Ishikawa (cell line): ENCODE results near the gene CRYBG2.

Experiments used
- CEBPB ChIP-seq: IDR thresholded peaks from 2 replicates; pipeline ENCODE4 v1.6.1; 2012
- CREB1 ChIP-seq: IDR thresholded peaks from 2 replicates; pipeline ENCODE4 v1.6.1; 2012; ENCODE audit warnings: low read depth
- EP300 ChIP-seq: IDR thresholded peaks from 2 replicates; pipeline ENCODE4 v1.6.1; 2012; ENCODE audit warnings: borderline replicate concordance
- FOXM1 ChIP-seq: IDR thresholded peaks from 2 replicates; pipeline ENCODE4 v1.6.1; 2012; ENCODE audit warnings: low read depth, borderline replicate concordance
- MAX ChIP-seq: IDR thresholded peaks from 2 replicates; pipeline ENCODE4 v1.6.1; 2012
- RAD21 ChIP-seq: IDR thresholded peaks from 2 replicates; pipeline ENCODE4 v1.6.1; 2012; ENCODE audit warnings: low read depth
- TAF1 ChIP-seq: IDR thresholded peaks from 2 replicates; pipeline ENCODE4 v1.6.1; 2012; ENCODE audit warnings: low read depth, mild to moderate bottlenecking
- TCF12 ChIP-seq: IDR thresholded peaks from 2 replicates; pipeline ENCODE4 v1.6.1; 2012; ENCODE audit warnings: low read depth
- TEAD4 ChIP-seq: IDR thresholded peaks from 2 replicates; pipeline ENCODE4 v1.6.1; 2012
- YY1 ChIP-seq: IDR thresholded peaks from 2 replicates; pipeline ENCODE4 v1.6.1; 2012; ENCODE audit warnings: low read depth
- ZBTB7A ChIP-seq: IDR thresholded peaks from 2 replicates; pipeline ENCODE4 v1.6.1; 2012; ENCODE audit warnings: low read depth
- TF ChIP-seq, protein P1 (sequence below): IDR thresholded peaks from 2 replicates; pipeline ENCODE4 v1.6.1; 2012; ENCODE audit warnings: low read depth, mild to moderate bottlenecking
- TF ChIP-seq, protein P2 (sequence below): IDR thresholded peaks from 2 replicates; pipeline ENCODE4 v1.6.1; 2012

GRCh38 chr1:26293911-26294463 is 59.9 kb downstream of the CRYBG2 start:
- TF ChIP-seq MAX (no peak), FOXM1 (no peak), TCF12 (no peak), CEBPB (no peak), TAF1 (no peak), CREB1 (no peak), EP300 (no peak), YY1 (no peak), ZBTB7A (no peak), RAD21 (no peak), TEAD4 (no peak)
- TF ChIP-seq, protein P1, sequence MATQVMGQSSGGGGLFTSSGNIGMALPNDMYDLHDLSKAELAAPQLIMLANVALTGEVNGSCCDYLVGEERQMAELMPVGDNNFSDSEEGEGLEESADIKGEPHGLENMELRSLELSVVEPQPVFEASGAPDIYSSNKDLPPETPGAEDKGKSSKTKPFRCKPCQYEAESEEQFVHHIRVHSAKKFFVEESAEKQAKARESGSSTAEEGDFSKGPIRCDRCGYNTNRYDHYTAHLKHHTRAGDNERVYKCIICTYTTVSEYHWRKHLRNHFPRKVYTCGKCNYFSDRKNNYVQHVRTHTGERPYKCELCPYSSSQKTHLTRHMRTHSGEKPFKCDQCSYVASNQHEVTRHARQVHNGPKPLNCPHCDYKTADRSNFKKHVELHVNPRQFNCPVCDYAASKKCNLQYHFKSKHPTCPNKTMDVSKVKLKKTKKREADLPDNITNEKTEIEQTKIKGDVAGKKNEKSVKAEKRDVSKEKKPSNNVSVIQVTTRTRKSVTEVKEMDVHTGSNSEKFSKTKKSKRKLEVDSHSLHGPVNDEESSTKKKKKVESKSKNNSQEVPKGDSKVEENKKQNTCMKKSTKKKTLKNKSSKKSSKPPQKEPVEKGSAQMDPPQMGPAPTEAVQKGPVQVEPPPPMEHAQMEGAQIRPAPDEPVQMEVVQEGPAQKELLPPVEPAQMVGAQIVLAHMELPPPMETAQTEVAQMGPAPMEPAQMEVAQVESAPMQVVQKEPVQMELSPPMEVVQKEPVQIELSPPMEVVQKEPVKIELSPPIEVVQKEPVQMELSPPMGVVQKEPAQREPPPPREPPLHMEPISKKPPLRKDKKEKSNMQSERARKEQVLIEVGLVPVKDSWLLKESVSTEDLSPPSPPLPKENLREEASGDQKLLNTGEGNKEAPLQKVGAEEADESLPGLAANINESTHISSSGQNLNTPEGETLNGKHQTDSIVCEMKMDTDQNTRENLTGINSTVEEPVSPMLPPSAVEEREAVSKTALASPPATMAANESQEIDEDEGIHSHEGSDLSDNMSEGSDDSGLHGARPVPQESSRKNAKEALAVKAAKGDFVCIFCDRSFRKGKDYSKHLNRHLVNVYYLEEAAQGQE: no peak
- TF ChIP-seq, protein P2, sequence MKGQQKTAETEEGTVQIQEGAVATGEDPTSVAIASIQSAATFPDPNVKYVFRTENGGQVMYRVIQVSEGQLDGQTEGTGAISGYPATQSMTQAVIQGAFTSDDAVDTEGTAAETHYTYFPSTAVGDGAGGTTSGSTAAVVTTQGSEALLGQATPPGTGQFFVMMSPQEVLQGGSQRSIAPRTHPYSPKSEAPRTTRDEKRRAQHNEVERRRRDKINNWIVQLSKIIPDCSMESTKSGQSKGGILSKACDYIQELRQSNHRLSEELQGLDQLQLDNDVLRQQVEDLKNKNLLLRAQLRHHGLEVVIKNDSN: no peak
